Measurements from ENCODE around the gene STIL. TPM values are rescaled to one million over a fixed set of nuclear protein-coding genes. Genes with fewer than 3 reads are reported as not detected.

STIL gene
- 1 to 10 TPM; 2.8 to 4.2 (median 4.0) TPM for total RNA-seq

DNA sequence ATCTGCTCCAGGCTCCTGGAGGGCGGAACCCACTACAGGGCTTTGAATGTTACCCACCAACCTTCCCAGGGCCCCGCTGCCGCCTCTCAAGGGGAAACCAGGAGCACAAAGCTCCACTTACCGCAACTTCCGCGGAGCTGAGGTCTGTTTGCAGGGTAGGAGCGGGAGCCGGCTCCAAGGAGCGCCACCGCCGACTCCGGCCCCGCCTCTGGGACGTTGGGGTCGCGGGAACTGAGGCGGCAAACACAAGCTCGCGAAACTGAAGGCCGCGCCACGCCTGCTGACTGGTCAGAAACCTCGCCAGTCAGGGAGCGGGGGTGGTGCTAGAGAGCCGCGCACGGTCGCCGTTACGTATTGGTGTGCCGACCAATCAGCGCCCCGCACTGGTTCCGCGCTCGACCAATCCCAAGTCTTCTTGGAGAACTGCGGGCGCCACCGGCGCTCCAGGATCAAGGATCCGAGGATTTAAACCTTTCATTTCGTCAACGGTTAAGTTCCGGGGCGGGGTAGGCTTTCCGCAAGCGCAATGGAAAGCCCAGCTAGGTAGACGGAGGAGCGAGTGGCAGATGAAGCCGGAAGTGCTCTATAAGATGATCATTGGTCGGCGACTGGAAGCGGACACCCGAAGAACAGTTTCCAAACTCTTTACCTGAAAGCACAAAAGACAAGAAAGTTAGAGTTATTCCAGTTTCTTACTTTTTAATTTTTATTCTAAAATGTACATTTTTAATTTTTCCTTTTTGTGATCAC is at the start of gene STIL:
Gene STIL, minus strand, starts transcription at position 233 of the 750 bp plus-strand sequence. CDS start 3,828 bp downstream, outside the sequence.
- peak within 1 kb of the TSS; percentile 57 for H3K4me3 ChIP-seq
- H3K27me3 ChIP-seq, result no peaks in the 10 kb centered on the region
- H3K9me3 ChIP-seq, result no peaks in the 10 kb centered on the region
- peak within 1 kb of the TSS; percentile 63 for H3K27ac ChIP-seq
- DNase-seq (ENCODE audit: low spot score in 2 of 2), result peak; percentile 99 to 100
- no peaks in the 10 kb centered on the region for H3K36me3 ChIP-seq
- peaks cover 11% of the 10 kb centered on the region for H3K4me1 ChIP-seq
- WGBS, result 1% methylated on average over 44 of the region's 54 CpGs
- TF ChIP-seq POLR2AphosphoS5 (IDR thresholded peaks at IDR 0.05), result peak; percentile 6 to 62 (median 25)
- no peak for TF ChIP-seq EP300 (IDR thresholded peaks at IDR 0.05)

- TF ChIP-seq POLR2AphosphoS5 (IDR thresholded peaks at IDR 0.05), result no peak
- TF ChIP-seq POLR2A (IDR thresholded peaks at IDR 0.05), result no peak
- TF ChIP-seq CTCF (IDR thresholded peaks at IDR 0.05), result no peak
- no peak for TF ChIP-seq EP300 (IDR thresholded peaks at IDR 0.05)
- Histone ChIP-seq H3K4me1 (no peaks in the 10 kb centered on the region), H3K36me3 (no peaks in the 10 kb centered on the region), H3K4me3 (no peak overlapping the region), H3K27ac (no peak overlapping the region), H3K9me3 (no peaks in the 10 kb centered on the region), H3K27me3 (no peaks in the 10 kb centered on the region)
- no peak for DNase-seq (ENCODE audit: low spot score in 2 of 2)
- WGBS, result 100% methylated on average over 1 of the region's 1 CpG
Measured at GRCh38 chr1:47362828-47363227, 48.9 kb upstream of the STIL start.

DNA sequence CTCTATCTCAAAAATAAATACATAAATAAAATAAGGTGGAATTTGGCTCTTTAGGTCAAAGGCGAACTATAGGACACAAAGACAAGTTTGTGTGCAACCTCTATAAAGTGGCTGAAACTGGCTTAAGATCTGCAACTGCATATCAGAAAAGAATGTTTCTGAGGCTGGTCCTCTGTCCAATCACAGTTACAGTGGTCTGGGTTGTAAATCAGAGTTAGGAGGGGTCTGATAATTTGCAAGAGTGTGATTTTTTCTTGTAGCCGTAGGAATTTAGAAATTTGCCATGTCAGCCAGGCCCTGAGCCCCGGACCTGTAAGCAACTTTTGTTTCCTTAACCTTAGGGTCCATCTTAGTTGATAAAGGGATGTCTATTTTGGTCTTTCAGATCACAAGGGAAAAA is 47.4 kb upstream of the STIL start:
- Histone ChIP-seq H3K9me3 (no peaks in the 10 kb centered on the region), H3K27me3 (no peaks in the 10 kb centered on the region), H3K4me1 (no peaks in the 10 kb centered on the region), H3K27ac (no peak overlapping the region), H3K36me3 (no peaks in the 10 kb centered on the region), H3K4me3 (no peak overlapping the region)
- TF ChIP-seq EP300 (IDR thresholded peaks at IDR 0.05) (no peak), POLR2A (IDR thresholded peaks at IDR 0.05) (no peak), CTCF (IDR thresholded peaks at IDR 0.05) (no peak), POLR2AphosphoS5 (IDR thresholded peaks at IDR 0.05) (no peak)
- 75% methylated on average over 3 of the region's 3 CpGs for WGBS
- no peak for DNase-seq (ENCODE audit: low spot score in 2 of 2)

DNA sequence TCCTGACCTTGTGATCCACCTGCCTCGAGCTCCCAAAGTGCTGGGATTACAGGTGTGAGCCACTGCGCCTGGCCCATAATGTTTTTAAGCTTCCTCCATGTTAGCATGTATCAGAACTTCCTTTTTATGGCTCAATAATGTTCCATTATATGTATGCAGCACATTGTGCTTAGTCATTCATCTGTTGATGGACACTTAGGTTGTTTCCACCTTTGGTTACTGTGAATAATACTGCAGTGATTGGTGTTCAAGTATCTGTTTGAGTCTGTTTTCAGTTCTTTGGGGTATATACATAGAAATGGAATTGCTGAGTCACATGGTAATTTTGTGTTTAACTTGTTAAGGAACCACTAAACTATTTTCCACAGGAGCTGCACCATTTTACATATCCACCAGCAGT is 37.4 kb upstream of the STIL start:
- H3K27ac ChIP-seq, result no peak overlapping the region
- H3K9me3 ChIP-seq, result no peaks in the 10 kb centered on the region
- H3K4me3 ChIP-seq, result no peak overlapping the region
- DNase-seq (ENCODE audit: low spot score in 2 of 2), result no peak
- no peaks in the 10 kb centered on the region for H3K27me3 ChIP-seq
- no peak for TF ChIP-seq CTCF (IDR thresholded peaks at IDR 0.05)
- no peak for TF ChIP-seq POLR2AphosphoS5 (IDR thresholded peaks at IDR 0.05)
- no peak for TF ChIP-seq EP300 (IDR thresholded peaks at IDR 0.05)
- TF ChIP-seq POLR2A (IDR thresholded peaks at IDR 0.05), result no peak
- WGBS, result 100% methylated on average over 2 of the region's 2 CpGs
- peaks cover 9% of the 10 kb centered on the region for H3K4me1 ChIP-seq
- peaks cover 3% of the 10 kb centered on the region for H3K36me3 ChIP-seq

DNA sequence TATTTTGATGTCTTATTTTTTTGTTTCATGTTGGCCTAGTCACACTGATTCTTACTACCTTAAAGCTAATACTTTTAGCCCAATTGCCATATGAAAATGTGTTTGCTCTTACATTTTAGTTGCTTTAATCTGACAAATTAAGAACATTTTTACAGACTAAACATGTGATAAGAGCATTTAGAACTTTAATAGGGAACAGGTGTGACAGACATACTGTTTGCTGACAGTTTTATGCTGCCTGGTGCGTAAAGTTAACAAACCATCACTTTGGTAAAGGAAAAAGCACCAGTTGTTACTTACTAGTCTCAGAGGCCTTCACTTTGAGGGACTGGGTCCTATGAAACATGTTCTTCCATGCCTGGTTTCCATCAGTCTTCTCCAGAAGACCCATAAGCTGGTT is 34.3 kb upstream of the STIL start:
- H3K27ac ChIP-seq, result no peak overlapping the region
- TF ChIP-seq POLR2A (IDR thresholded peaks at IDR 0.05) (no peak), EP300 (IDR thresholded peaks at IDR 0.05) (no peak), CTCF (IDR thresholded peaks at IDR 0.05) (no peak), POLR2AphosphoS5 (IDR thresholded peaks at IDR 0.05) (no peak)
- H3K4me1 ChIP-seq, result peaks cover 9% of the 10 kb centered on the region
- DNase-seq (ENCODE audit: low spot score in 2 of 2), result no peak
- H3K4me3 ChIP-seq, result no peak overlapping the region
- H3K36me3 ChIP-seq, result peaks cover 3% of the 10 kb centered on the region
- WGBS, result 94% methylated on average over 1 of the region's 1 CpG
- no peaks in the 10 kb centered on the region for H3K27me3 ChIP-seq
- H3K9me3 ChIP-seq, result no peaks in the 10 kb centered on the region

Measured in suprapubic skin (tissue), 4 donors.